Breast epithelium (tissue), 3 donors: ENCODE measurements around the gene STXBP1.

Source experiments
- CTCF ChIP-seq, 3 donors: fragments of 450-650 bp; IDR thresholded peaks; one replicate each; pipeline ENCODE4 v1.5.1; 2016 to 2017; ENCODE audit warnings: antibody characterized with exemption in 3 of 3, mild to moderate bottlenecking in 3 of 3, moderate library complexity in 3 of 3
- POLR2A ChIP-seq: fragments of 450-650 bp; IDR thresholded peaks from one replicate; pipeline ENCODE4 v1.6.1; 2016; ENCODE audit warnings: antibody characterized with exemption, mild to moderate bottlenecking, moderate library complexity

- TF ChIP-seq CTCF (IDR thresholded peaks at IDR 0.05), result no peak
- no peak for TF ChIP-seq POLR2A
These were observed 105.7 kb downstream of the STXBP1 start for GRCh38 chr9:127717766-127718165.
